Osteocyte (in vitro differentiated cells): ENCODE data around the gene GPN1. TPM values are rescaled to one million over a fixed set of nuclear protein-coding genes. Genes with fewer than 3 reads are reported as not detected.

Source experiments
- DNase-seq: peaks from one replicate; pipeline ENCODE4 v3.0.0; 2021; ENCODE audit warnings: mixed read lengths; ENCODE audit not compliant: unreplicated experiment; ENCODE audit errors: extremely low spot score
- H3K27ac Mint-ChIP-seq: one replicate; pipeline ENCODE4 v1.8.0; 2021; ENCODE audit warnings: mild to moderate bottlenecking, mixed read lengths; ENCODE audit not compliant: unreplicated experiment
- H3K27me3 Mint-ChIP-seq: one replicate; pipeline ENCODE4 v1.8.0; 2021; ENCODE audit warnings: mixed read lengths; ENCODE audit not compliant: unreplicated experiment
- H3K36me3 Mint-ChIP-seq: one replicate; pipeline ENCODE4 v1.8.0; 2021; ENCODE audit warnings: mixed read lengths; ENCODE audit not compliant: unreplicated experiment
- H3K4me1 Mint-ChIP-seq: one replicate; pipeline ENCODE4 v1.8.0; 2021; ENCODE audit warnings: mixed read lengths; ENCODE audit not compliant: unreplicated experiment
- H3K4me3 Mint-ChIP-seq: one replicate; pipeline ENCODE4 v1.8.0; 2021; ENCODE audit warnings: mild to moderate bottlenecking, moderate library complexity, mixed read lengths; ENCODE audit not compliant: unreplicated experiment
- H3K9me3 Mint-ChIP-seq: one replicate; pipeline ENCODE4 v1.8.0; 2021; ENCODE audit warnings: mixed read lengths; ENCODE audit not compliant: unreplicated experiment
- total RNA-seq: library from RNA; stranded (reverse); gene quantifications from 2 replicates; pipeline ENCODE4 v1.2.1, GENCODE V29; 2021
- TF ChIP-seq, protein P1 (sequence below): fragments of 200-600 bp; sonication (generic); IDR thresholded peaks from 2 replicates; pipeline ENCODE4 v1.5.0; 2021; ENCODE audit warnings: antibody characterized with exemption, mild to moderate bottlenecking, moderate library complexity

The GPN1 gene
- total RNA-seq, 1 donor from 2014 or later = 28.6 TPM

DNA sequence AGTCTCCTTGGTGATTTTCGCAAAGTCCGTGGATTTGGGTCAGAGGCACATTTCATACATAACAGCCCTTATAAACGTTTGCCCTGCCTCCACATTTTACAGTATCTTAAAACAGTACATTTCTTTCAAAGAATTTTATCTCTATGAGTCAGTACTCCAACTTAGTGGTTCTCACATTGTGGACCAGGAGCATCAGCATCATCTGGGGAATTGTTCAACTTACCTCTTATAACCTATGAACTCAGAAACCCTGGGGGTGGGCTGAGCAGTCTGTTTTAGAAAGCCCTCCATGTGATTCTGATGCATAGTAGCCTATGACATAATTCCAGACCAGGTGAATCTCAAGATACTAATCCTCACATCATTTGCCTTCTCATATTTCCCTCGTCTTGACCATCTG, 22.2 kb downstream of the GPN1 start:
- TF ChIP-seq, protein P1, sequence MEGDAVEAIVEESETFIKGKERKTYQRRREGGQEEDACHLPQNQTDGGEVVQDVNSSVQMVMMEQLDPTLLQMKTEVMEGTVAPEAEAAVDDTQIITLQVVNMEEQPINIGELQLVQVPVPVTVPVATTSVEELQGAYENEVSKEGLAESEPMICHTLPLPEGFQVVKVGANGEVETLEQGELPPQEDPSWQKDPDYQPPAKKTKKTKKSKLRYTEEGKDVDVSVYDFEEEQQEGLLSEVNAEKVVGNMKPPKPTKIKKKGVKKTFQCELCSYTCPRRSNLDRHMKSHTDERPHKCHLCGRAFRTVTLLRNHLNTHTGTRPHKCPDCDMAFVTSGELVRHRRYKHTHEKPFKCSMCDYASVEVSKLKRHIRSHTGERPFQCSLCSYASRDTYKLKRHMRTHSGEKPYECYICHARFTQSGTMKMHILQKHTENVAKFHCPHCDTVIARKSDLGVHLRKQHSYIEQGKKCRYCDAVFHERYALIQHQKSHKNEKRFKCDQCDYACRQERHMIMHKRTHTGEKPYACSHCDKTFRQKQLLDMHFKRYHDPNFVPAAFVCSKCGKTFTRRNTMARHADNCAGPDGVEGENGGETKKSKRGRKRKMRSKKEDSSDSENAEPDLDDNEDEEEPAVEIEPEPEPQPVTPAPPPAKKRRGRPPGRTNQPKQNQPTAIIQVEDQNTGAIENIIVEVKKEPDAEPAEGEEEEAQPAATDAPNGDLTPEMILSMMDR = no peak
- Mint-ChIP-seq H3K9me3 (no peaks in the 10 kb centered on the region), H3K27me3 (no peaks in the 10 kb centered on the region), H3K36me3 (peaks cover 45% of the 10 kb centered on the region), H3K4me1 (no peaks in the 10 kb centered on the region), H3K27ac (no peak overlapping the region), H3K4me3 (no peak overlapping the region)
- no peak for DNase-seq

DNA sequence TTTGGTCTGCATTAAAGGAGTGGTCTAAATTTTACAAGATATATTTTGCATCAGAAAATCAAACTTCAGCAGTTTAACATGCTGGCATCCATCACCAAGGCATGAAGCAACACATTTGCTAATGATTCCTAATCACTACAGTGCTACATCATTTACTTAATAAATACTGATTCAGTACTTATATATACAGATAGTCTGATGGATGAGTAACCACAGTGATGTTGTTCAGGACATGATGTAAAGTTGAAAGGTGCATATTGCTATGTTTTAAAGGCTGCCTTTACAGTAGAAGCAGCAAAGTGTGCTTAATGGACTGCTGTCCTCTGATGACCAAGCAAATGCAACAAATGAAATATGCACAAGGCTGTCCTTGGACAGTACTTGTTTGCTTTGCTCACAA, 23.5 kb downstream of the GPN1 start:
- no peak for DNase-seq
- H3K4me1 Mint-ChIP-seq = no peaks in the 10 kb centered on the region
- no peak overlapping the region for H3K4me3 Mint-ChIP-seq
- TF ChIP-seq, protein P1 = no peak
- peaks cover 53% of the 10 kb centered on the region for H3K36me3 Mint-ChIP-seq
- H3K27me3 Mint-ChIP-seq = no peaks in the 10 kb centered on the region
- no peaks in the 10 kb centered on the region for H3K9me3 Mint-ChIP-seq
- no peak overlapping the region for H3K27ac Mint-ChIP-seq

DNA sequence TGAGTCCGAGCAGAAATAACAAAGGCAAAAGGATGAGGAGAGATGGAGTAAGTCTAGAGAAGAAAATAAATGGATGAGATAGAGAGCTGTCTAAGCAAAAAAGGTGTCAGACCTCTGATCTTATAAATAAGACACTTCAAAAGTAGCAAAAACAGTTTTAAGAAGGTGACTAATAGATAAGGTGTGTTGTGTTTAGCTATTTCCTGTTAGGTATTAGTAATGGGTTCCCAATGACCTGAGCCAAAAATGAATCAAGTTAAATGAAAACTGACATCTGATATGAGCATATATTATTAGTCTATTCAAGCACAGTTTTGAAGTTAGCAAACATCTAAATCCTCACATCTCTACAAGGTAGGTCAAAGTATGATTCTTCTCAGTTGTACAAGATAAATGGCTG, 23.9 kb downstream of the GPN1 start:
- H3K4me1 Mint-ChIP-seq = no peaks in the 10 kb centered on the region
- no peak overlapping the region for H3K4me3 Mint-ChIP-seq
- no peaks in the 10 kb centered on the region for H3K27me3 Mint-ChIP-seq
- no peak overlapping the region for H3K27ac Mint-ChIP-seq
- no peaks in the 10 kb centered on the region for H3K9me3 Mint-ChIP-seq
- peaks cover 55% of the 10 kb centered on the region for H3K36me3 Mint-ChIP-seq
- TF ChIP-seq, protein P1 = no peak
- DNase-seq = no peak

DNA sequence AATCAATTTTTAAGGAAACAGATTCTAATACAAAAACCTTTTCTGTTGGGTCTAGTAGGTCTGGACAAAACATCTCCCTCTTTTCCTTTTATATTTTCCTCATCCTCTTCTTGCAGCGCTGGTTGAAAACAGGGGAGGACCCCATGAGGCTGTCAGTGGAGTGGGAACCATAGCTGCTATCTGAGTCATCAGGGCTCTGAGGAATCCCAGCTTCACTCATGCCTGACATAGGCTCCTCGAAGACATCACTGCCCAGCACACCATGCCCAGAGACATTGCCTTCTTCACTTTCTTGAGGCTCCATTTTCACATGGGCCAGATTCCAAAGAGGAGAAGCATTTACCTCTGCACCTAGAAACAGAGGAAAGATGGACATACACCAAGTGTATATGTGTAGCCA, 24.5 kb downstream of the GPN1 start:
- no peak for DNase-seq
- no peaks in the 10 kb centered on the region for H3K9me3 Mint-ChIP-seq
- H3K4me3 Mint-ChIP-seq = no peak overlapping the region
- no peaks in the 10 kb centered on the region for H3K27me3 Mint-ChIP-seq
- H3K36me3 Mint-ChIP-seq = peaks cover 56% of the 10 kb centered on the region
- TF ChIP-seq, protein P1 = no peak
- H3K27ac Mint-ChIP-seq = no peak overlapping the region
- no peaks in the 10 kb centered on the region for H3K4me1 Mint-ChIP-seq

DNA sequence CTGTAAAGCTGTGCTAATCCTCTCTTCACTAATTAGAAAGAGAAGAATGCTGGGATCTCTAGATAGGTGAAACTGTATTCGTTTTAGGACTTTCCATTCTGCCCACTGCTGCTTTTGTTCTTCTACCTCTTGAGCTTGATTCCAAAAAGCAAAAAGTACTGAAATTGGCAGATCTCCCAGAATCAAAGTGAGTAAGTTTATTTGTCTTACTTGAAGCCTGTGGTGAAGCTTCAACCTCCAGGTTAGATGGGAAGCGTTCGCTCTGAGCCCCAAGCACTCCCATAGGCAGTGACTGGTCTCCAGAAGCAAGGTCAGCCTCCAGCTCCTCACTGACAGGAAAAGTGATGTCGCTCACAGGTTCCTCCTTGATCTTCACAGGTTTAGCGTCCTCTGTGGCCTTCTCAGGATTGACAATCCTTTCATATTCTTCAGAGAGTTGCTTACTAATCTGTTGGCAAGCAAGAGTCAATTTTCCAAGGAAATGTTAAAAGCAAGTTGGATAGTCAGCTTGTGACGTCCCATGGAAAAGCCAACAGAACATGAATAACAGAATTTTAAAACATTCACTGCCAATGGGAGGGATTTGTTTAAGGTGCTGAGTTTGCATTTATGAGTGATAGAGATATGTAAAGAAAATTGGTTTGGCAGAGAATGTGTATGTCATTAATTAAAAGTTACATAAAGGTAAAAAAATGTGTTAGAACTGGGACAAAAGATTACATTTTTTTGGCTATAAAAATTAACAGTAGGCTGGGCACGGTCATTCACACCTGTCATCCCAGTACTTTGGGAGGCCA, 26.5 kb downstream of the GPN1 start:
- Mint-ChIP-seq H3K9me3 (no peaks in the 10 kb centered on the region), H3K4me3 (no peak overlapping the region), H3K36me3 (peaks cover 56% of the 10 kb centered on the region), H3K4me1 (no peaks in the 10 kb centered on the region), H3K27ac (no peak overlapping the region), H3K27me3 (no peaks in the 10 kb centered on the region)
- TF ChIP-seq, protein P1 = no peak
- no peak for DNase-seq
